ENCODE data around the gene SCARF2. TPM values are rescaled to one million over a fixed set of nuclear protein-coding genes. Genes with fewer than 3 reads are reported as not detected.

SCARF2 gene
- total RNA-seq, 2 donors from 2014 or later = 18.6 to 26.7 TPM

GRCh38 chr22:20464096-20464614, 26.5 kb upstream of the SCARF2 start:
- no peak for DNase-seq (ENCODE audit: low spot score)
- intact Hi-C loops (cut with DNase I) = no loop called here

GRCh38 chr22:20463324-20464095, 25.9 kb upstream of the SCARF2 start:
- no peak for DNase-seq (ENCODE audit: low spot score)
- intact Hi-C loops (cut with DNase I) = no loop called here

GRCh38 chr22:20459862-20460261, 22.2 kb upstream of the SCARF2 start:
- intact Hi-C loops (cut with DNase I) = loop anchor here in 1 of 2 donors (10.0 kb wide), 1 partner anchor 55 kb away; no protein-coding TSS in a partner anchor
- peak; percentile 61 for DNase-seq (ENCODE audit: low spot score)

GRCh38 chr22:20459152-20459542, 21.5 kb upstream of the SCARF2 start:
- intact Hi-C loops (cut with DNase I) = loop anchor here in 1 of 2 donors (10.0 kb wide), 1 partner anchor 54 kb away; no protein-coding TSS in a partner anchor
- DNase-seq (ENCODE audit: low spot score) = peak; percentile 52

GRCh38 chr22:20458530-20459151, 21.0 kb upstream of the SCARF2 start:
- intact Hi-C loops (cut with DNase I) = loop anchor here in 1 of 2 donors (10.0 kb wide), 1 partner anchor 54 kb away; no protein-coding TSS in a partner anchor
- DNase-seq (ENCODE audit: low spot score) = peak; percentile 58

GRCh38 chr22:20457506-20458240, 20.0 kb upstream of the SCARF2 start:
- peak; percentile 80 for DNase-seq (ENCODE audit: low spot score)
- intact Hi-C loops (cut with DNase I) = loop anchor here in 1 of 2 donors (10.0 kb wide), 1 partner anchor 53 kb away; no protein-coding TSS in a partner anchor

GRCh38 chr22:20456722-20457076, 19.1 kb upstream of the SCARF2 start:
- intact Hi-C loops (cut with DNase I) = loop anchor here in 1 of 2 donors (10.0 kb wide), 1 partner anchor 52 kb away; no protein-coding TSS in a partner anchor
- no peak for DNase-seq (ENCODE audit: low spot score)

GRCh38 chr22:20456064-20456721, 18.6 kb upstream of the SCARF2 start:
- peak; percentile 92 for DNase-seq (ENCODE audit: low spot score)
- intact Hi-C loops (cut with DNase I) = loop anchor here in 1 of 2 donors (10.0 kb wide), 1 partner anchor 51 kb away; no protein-coding TSS in a partner anchor

GRCh38 chr22:20455709-20456063, 18.1 kb upstream of the SCARF2 start:
- peak; percentile 26 for DNase-seq (ENCODE audit: low spot score)
- intact Hi-C loops (cut with DNase I) = loop anchor here in 1 of 2 donors (2.0 to 10.0 kb wide), 2 partner anchors 35 to 51 kb away; no protein-coding TSS in a partner anchor

GRCh38 chr22:20453222-20453621, 15.6 kb upstream of the SCARF2 start:
- intact Hi-C loops (cut with DNase I) = loop anchor here in 1 of 2 donors (10.0 kb wide), 1 partner anchor 48 kb away; no protein-coding TSS in a partner anchor
- DNase-seq (ENCODE audit: low spot score) = no peak

- DNase-seq (ENCODE audit: low spot score) = no peak
- intact Hi-C loops (cut with DNase I) = loop anchor here in 1 of 2 donors (10.0 kb wide), 1 partner anchor 47 kb away; no protein-coding TSS in a partner anchor
Observed at GRCh38 chr22:20451920-20452319, 14.3 kb upstream of the SCARF2 start.

GRCh38 chr22:20451129-20451778, 13.6 kb upstream of the SCARF2 start:
- peak; percentile 7 for DNase-seq (ENCODE audit: low spot score)
- intact Hi-C loops (cut with DNase I) = loop anchor here in 1 of 2 donors (10.0 kb wide), 1 partner anchor 46 kb away; no protein-coding TSS in a partner anchor

GRCh38 chr22:20450551-20450906, 12.9 kb upstream of the SCARF2 start:
- no peak for DNase-seq (ENCODE audit: low spot score)
- intact Hi-C loops (cut with DNase I) = loop anchor here in 1 of 2 donors (10.0 kb wide), 1 partner anchor 46 kb away; no protein-coding TSS in a partner anchor

- intact Hi-C loops (cut with DNase I) = loop anchor here in 1 of 2 donors (10.0 kb wide), 1 partner anchor 45 kb away; no protein-coding TSS in a partner anchor
- DNase-seq (ENCODE audit: low spot score) = no peak
Observed at GRCh38 chr22:20449819-20450550, 12.4 kb upstream of the SCARF2 start.

- intact Hi-C loops (cut with DNase I) = no loop called here
- DNase-seq (ENCODE audit: low spot score) = no peak
Observed at GRCh38 chr22:20448630-20449029, 11.0 kb upstream of the SCARF2 start.

GRCh38 chr22:20446383-20446970, 8.9 kb upstream of the SCARF2 start:
- DNase-seq (ENCODE audit: low spot score) = no peak
- intact Hi-C loops (cut with DNase I) = no loop called here

GRCh38 chr22:20444325-20444724, 6.7 kb upstream of the SCARF2 start:
- intact Hi-C loops (cut with DNase I) = no loop called here
- DNase-seq (ENCODE audit: low spot score) = no peak
